GM12872 (cell line): ENCODE results near the gene CD44.

Experiments
- CTCF ChIP-seq: IDR thresholded peaks from 3 replicates; pipeline ENCODE4 v1.5.1; 2011; ENCODE audit warnings: low read depth, mild to moderate bottlenecking, low read length, moderate library complexity; ENCODE audit not compliant: insufficient read depth

Gene CD44

GRCh38 chr11:35126879-35127581 is 11.9 kb upstream of the CD44 start:
- no peak for TF ChIP-seq CTCF

GRCh38 chr11:35127619-35128018 is 11.4 kb upstream of the CD44 start:
- TF ChIP-seq CTCF, result no peak

GRCh38 chr11:35131094-35131493 is 7.9 kb upstream of the CD44 start:
- TF ChIP-seq CTCF, result no peak

- TF ChIP-seq CTCF, result no peak
Measured at GRCh38 chr11:35131886-35132285, 7.1 kb upstream of the CD44 start.

GRCh38 chr11:35133656-35134055 is 5.3 kb upstream of the CD44 start:
- no peak for TF ChIP-seq CTCF

GRCh38 chr11:35134403-35135148 is 4.4 kb upstream of the CD44 start:
- no peak for TF ChIP-seq CTCF

- TF ChIP-seq CTCF, result no peak
Measured at GRCh38 chr11:35135222-35135621, 3.7 kb upstream of the CD44 start.
